IPS DF 19.7 (cell line): ENCODE results near the gene SSX5.
"Not testable (repeated sequence)": the region's sequence is repeated elsewhere in the genome, so short reads cannot be mapped to it uniquely, and the experiment has no call there.

Source experiments
- DNase-seq: peaks from one replicate; pipeline ENCODE4 v3.0.0-alpha.2; 2013; ENCODE audit warnings: low read depth, low spot score

Gene SSX5, protein sequence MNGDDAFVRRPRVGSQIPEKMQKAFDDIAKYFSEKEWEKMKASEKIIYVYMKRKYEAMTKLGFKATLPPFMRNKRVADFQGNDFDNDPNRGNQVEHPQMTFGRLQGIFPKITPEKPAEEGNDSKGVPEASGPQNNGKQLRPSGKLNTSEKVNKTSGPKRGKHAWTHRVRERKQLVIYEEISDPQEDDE

DNA sequence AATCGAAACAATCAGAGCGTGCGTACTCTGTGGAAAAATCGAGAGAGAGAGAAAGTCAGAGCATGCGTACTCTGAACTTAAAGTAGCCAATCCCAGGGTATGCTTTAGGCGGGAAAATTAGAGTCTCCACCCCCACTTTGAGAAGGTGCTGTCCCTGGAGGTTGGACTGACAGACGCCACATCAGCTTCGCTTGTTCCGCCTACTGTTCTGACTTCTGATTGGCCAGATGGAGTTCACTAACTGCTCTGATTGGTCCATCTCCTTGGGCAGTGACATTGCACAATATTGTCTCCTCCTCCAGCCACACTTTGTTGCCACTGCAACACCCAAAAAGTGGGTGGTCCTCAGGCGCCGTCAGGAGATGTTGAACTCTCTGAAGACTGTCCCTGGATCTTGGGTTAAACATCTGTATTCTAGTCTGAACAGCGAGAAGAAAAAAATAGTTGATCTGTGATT, at the start of gene SSX5:
Gene SSX5 (minus strand): TSS at position 51 of the 457 bp plus-strand sequence. CDS start 1,437 bp downstream, outside the sequence.
- no peak for DNase-seq

DNA sequence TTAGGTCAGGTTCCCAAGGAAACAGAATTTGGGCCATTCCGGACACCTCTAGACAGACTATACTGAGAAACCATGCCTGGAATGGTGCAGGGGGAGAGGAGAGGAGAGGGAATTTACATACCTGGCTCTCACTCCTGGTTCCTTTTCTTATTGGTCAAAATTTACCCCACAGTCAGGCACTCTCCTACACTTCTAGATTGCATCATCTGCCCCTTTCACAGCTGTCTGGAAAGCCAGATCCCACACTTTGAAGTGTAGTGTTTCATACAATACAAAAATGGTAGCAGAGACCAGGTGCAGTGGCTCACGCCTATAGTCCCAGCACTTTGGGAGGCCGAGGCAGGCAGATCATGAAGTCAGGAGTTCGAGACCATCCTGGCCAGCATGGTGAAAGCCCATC, 27.6 kb upstream of the SSX5 start:
- DNase-seq: not testable (repeated sequence)

DNA sequence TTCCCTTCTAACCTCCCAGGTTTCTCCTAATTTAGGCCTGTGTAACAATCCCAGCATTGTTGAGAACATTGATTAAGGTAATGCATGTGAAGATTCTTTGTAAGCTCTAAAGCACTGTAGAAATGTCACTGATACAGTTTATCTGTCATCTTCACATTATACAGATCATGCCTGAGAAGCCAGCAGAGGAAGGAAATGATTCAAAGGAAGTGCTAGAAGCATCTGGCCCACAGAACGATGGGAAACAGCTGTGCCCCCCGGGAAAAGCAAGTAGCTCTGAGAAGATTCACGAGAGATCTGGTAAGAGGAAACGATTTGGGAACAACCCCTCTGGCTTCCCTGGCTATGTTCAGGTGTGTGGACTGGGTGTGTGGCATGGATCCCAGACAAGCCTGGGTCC, 17.7 kb upstream of the SSX5 start:
- not testable (repeated sequence) for DNase-seq

DNA sequence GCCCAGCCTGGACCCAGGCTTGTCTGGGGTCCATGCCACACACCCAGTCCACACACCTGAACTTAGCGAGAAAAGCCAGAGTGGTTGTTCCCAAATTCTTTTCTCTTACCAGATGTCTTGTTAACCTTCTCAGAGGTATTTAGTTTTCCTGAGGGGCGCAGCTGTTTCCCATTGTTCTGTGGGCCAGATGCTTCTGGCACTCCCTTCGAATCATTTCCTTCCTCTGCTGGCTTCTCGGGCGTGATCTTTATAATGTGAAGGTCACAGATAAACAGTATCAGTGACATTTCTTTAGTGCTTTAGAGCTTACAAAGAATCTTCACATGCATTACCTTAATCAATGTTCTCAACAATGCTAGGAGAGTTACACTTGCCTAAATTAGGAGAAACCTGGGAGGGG, 6.6 kb downstream of the SSX5 start:
- not testable (repeated sequence) for DNase-seq

DNA sequence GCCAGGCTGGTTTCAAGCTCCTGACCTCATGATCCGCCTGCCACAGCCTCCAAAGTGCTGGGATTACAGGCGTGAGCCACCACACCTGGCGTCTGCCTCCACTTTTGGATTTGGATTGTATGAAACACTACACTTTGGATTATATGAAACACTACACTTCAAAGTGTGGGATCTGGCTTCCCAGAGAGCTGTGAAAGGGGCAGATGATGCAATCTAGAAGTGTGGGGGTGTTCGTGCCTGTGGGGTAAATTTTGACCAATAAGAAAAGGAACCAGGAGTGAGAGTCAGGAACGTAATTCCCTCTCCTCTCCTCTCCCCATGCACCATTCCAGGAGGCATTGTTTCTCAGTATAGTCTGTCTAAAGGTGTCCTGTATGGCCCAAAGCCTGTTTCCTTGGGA, 14.7 kb downstream of the SSX5 start:
- not testable (repeated sequence) for DNase-seq

DNA sequence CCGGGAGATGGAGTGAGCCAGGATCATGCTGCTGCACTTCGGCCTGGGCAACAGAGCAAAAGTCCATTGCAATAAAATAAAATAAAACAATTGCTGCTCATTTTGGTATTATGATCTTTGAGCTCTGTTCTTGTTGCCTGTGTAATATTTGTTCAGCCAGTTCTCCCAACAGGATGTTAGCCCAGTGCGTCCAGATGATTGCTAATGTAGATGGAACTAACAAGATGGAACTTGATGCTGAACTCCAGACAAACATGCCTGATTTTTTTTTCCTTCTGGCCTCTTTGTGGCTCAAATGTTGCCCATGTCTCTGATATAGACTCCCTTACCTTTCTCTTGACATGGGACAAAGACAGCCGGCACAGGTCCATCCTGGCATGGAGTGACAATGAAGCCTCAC, 15.8 kb downstream of the SSX5 start:
- DNase-seq: no peak

DNA sequence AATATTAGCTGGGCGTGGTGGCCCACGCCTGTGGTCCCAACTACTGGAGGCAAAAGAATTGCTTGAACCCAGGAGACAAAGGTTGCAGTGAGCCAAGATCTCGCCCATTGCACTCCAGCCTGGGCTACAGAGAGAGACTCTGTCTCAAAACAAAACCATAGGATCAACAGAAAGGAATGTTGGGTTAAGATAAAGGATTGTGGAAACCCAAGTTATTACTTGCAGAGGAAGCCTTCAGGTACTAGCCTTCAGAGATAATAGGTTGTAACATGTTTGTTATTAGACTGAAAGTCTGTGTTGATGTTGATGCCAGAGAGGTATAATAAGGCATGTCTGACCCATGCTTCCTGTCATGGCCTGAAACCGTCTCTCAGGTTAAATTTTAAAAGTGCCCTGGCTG, 16.9 kb downstream of the SSX5 start:
- DNase-seq: no peak

DNA sequence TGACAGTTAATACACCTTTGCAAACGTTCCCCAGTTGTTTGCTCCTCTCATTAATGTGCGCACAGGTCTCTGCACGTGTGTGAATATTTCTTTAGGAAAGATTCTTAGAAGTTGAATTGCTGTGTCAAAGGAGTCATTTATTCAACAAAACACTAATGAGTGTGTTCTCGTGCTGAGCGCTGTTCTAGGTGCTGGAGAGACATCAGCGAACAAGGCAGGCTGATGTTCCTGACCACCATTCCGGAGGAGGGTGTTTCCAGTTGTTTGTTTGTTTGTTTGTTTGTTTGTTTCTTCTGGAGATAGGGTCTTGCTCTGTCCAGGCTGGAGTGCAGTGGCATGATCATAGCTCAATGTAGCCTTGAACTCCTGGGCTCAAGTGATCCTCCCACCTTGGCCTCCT, 30.3 kb downstream of the SSX5 start:
- not testable (repeated sequence) for DNase-seq

DNA sequence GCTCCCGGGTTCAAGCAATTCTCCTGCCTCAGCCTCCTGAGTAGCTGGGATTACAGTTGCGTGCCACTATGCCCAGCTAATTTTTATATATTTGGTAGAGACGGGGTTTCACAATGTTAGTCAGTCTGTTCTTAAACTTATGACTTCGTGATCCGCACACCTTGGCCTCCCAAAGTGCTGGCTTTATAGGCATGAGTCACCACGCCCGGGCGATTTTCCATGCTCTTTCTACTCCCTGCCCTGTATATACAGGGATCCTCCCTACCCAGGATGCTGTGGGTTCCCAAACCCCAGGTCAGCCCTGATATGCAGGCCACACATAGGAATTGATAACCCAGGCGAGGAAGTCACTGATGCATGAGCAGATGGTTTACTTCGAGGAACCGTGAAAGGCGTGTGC, 31.4 kb downstream of the SSX5 start:
- DNase-seq: no peak

DNA sequence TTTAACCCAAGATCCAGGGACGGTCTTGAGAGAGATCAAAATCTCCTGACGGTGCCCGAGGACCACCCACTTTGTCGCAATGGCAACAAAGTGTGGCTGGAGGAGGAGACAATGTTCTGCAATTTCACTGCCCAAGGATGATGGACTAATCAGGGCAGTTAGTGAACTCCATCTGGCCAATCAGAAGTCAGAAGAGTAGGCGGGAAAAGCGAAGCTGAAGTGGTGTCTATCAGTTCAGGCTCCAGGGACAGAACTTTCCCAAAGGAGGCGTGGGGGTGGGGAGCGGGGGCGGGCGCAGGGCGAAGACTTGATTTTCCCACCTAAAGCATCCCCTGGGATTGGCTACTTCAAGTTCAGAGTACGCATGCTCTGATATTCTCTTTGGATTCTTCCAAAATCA, 40.6 kb downstream of the SSX5 start:
- DNase-seq: no peak

DNA sequence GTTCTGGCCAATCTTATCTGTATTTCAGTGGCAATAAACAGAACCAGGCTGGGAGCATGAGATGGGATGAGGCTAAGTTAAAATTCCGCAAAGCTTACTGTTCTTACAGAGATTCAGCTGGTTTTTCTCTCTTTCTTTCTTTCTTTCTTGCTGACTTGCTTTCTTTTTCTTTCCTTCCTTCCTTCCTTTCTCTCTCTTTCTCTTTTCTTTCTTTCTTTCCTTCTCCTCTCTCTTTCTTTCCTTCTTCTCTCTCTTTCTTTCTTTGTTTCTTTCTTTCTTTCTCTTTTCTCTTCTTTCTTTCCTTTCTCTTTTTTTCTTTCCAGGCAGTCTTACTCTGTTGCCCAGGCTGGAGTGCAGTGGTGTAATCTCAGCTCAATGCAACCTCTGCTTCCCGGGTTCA, 41.8 kb downstream of the SSX5 start:
- no peak for DNase-seq

DNA sequence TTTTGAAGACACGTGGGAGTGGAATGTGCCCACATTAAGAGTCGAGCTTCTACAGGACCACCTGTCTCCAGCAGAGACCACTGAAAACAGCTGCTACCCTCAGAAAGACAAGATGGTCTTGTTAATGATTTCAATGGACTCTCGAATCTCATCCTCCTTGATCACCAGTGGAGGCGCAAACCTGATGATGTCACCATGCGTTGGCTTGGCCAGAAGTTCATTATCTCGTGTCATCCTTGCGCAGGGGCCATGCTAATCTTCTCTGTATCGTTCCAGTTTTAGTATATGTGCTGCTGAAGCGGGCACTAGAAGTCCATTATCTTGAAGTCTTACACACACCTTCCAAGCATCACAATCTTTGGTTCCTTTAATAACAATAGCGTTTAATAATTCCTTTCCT, 42.8 kb downstream of the SSX5 start:
- DNase-seq: no peak

DNA sequence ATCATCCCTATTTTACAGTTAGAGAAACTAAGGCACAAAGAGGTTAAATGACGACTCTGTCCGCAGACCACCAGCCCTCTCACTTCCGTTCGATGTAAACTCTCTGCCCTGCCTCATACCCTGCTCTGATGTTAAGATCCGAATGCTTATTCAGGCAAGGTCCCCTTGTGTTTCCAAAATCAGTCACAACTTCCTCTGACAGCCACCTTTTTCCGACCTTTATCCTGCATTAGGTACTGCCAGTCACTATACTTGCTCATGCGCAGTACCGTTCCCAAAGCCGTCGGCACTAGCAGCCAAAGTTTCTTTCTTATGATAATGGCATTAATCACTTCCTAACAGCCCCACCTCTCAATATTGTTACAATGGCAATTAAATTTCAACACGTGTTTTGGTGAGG, 53.9 kb downstream of the SSX5 start:
- not testable (repeated sequence) for DNase-seq

DNA sequence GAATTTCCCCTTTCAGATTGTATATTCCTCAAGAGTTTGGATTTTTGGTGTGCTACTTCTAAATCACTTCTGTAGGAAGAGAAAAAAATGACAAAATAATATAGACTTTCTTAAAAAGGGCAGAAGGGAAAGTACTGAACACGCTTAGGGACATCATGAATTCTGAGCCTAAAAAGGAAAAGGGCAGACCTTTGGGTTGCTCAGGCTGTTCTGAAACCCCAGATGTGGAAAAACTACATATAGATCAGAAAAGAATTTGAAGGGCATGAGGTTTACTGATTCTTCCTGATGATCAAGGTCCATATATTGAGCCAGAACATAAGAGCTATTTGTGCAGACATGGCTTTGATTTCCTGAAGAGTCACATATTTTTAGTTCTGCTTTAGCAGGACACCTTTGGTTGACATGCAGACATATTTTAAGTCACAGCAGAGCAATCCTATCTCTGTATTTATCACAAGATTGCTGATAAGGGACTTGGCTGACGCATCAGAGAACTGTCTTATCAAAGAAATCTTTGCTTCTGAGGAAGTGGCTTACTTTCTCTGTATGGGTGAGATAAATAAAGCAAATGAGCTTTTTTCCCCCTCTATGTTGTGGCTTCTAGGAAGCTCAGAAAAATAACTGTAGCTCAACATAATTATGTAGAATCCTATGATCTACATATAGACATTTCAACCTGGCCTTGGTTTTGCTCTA, 54.6 kb downstream of the SSX5 start:
- not testable (repeated sequence) for DNase-seq

DNA sequence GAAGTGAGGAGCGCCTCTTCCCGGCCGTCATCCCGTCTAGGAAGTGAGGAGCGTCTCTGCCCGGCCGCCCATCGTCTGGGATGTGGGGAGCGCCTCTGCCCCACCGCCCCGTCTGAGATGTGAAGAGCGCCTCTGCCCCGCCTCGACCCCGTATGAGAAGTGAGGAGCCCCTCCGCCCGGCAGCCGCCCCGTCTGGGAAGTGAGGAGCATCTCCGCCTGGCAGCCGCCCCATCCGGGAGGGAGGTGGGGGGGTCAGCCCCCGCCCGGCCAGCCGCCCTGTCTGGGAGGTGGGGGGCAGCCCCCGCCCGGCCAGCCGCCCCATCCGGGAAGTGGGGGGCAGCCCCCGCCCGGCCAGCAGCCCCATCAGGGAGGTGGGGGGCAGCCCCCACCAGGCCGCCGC, 57.5 kb downstream of the SSX5 start:
- not testable (repeated sequence) for DNase-seq
